Fibroblast of peridontal ligament (primary cell): ENCODE results near the gene THSD7A.
A peak's percentile ranks its signal among the peaks of the same experiment; 100 is the strongest.
"Not testable (repeated sequence)": the region's sequence is repeated elsewhere in the genome, so short reads cannot be mapped to it uniquely, and the experiment has no call there.

ENCODE experiments used
- DNase-seq: peaks from one replicate; pipeline ENCODE4 v3.0.0-alpha.2; 2010; ENCODE audit errors: extremely low read depth

Gene THSD7A

GRCh38 chr7:11587048-11587447 is 244.9 kb downstream of the THSD7A start:
- DNase-seq, result no peak

GRCh38 chr7:11584406-11585031 is 247.5 kb downstream of the THSD7A start:
- DNase-seq, result no peak

- no peak for DNase-seq
Measured at GRCh38 chr7:11579141-11579540, 252.9 kb downstream of the THSD7A start.

GRCh38 chr7:11576310-11576709 is 255.7 kb downstream of the THSD7A start:
- DNase-seq, result no peak

DNA sequence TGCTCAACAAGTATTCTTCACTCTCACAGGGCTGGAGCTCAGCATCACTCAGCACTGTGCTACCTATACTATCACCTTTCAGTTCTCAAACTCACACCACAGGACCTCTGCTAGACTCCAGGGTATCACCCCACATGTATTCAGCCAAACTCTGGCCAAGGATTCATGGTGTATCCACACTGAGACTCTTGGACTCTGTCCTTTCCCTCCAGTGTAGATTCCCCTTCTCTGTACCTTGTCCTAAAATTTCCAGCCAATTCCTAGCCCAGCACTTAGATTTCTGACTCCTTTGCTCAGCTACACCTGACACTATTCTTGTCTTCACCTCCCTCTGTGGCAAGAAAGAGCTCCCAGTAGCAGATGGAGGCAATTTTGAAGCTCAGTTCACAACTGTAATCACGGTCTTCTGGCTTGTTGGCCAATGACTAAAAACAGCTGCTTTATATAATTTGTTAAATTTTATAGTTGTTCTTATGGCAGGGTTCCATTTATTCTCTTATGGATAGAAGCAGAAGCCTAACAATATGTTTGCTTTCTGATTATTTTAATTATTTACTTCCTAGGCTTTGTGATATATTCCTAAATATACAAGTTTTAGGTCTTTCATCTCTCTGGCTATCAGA is 258.8 kb downstream of the THSD7A start:
- DNase-seq, result no peak

DNA sequence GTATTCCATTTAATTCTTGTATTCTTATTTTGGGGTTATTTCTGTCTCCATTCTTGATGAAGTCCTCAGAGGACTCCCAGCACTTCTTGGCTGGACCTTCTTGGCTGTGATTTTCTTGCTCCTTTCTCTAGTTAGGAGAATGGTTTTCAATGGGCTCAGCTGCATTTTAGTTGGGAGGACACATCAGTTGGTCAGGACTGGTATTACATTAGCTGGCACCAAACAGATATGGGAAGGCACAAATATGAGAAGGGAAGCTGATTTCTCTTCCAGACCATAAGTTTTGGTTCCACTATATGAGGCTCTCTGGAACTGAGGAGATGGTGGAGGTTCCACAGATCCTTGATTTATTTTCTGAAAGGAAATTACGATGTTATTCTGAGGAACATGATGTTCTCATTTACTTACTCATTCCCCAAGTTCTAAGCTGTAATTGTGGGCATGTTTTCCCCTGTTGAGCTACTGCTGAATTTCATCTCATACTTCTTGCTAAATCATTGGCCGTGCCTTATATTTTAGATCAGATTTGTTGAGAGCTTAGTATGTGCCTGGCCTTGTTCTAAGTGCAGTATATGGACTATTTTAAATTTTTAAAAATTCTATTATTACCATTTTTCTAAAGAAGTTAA is 261.0 kb downstream of the THSD7A start:
- DNase-seq, result no peak

DNA sequence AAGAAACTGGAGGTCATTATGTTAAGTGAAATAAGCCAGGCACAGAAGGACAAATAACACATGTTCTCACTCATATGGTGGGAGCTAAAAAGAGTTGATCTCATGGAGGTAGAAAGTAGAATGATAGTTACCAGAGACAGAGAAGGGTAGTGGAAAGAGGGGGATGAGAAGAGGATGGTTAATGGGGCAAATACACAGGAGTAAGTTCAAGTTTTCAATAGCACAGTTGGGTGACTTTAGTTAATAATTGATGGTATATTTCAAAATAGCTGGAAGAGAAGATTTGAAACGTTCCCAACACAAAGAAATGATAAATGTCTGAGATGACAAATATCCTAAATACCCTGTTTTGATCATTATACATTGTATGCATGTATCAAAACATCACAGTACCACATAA is 261.8 kb downstream of the THSD7A start:
- DNase-seq, result no peak

DNA sequence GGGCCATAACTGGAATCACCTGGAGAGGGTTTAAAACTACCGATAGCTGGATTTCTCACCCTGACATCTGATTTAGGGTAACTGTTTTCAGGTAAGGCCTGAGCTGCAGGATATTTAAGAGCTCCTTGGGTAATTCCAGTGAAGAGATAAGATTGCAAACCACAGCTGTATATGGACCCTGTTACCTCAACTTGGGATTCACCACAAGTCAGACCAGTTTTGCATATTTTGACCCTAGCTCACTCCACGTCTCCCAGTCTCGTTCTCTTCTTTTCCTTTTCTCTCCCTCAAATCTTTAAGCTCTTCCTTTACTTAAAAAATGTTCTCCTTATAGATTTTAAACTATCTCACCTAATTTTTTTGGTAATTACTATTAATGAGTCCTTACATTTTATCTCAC is 264.4 kb downstream of the THSD7A start:
- DNase-seq, result no peak

- no peak for DNase-seq
Measured at GRCh38 chr7:11557627-11558026, 274.4 kb downstream of the THSD7A start.

GRCh38 chr7:11552676-11553296 is 279.2 kb downstream of the THSD7A start:
- no peak for DNase-seq

- no peak for DNase-seq
Measured at GRCh38 chr7:11551470-11551869, 280.5 kb downstream of the THSD7A start.

- DNase-seq, result no peak
Measured at GRCh38 chr7:11548532-11548931, 283.5 kb downstream of the THSD7A start.

GRCh38 chr7:11541330-11541729 is 290.7 kb downstream of the THSD7A start:
- DNase-seq, result no peak

DNA sequence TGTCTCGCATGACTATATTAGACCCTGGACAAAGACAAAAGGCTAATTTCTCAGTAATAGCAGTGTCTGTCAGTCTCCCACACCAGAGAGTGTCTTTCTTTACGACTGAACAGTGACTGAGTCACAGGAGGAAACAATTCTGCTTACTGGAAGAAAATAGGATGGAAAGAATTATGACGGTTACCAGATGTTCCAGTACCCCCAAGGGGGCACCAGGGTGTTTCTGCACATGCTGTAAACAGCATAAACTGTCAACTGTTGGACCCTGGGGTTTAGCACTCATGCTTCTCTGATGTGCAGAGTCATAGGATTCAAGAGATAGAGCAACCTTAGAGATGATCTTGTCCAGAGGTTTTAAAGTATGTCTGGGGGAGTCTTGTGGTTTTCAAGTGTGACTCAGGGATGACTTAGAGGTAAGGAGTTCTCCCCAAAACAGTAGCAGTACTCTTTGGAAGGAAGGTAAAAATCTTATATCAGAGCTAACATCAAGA is 291.7 kb downstream of the THSD7A start:
- DNase-seq, result peak; percentile 1

GRCh38 chr7:11539853-11540252 is 292.1 kb downstream of the THSD7A start:
- no peak for DNase-seq

GRCh38 chr7:11538751-11539299 is 293.2 kb downstream of the THSD7A start:
- no peak for DNase-seq

GRCh38 chr7:11533229-11533820 is 298.7 kb downstream of the THSD7A start:
- DNase-seq, result no peak

- no peak for DNase-seq
Measured at GRCh38 chr7:11529382-11529781, 302.6 kb downstream of the THSD7A start.

GRCh38 chr7:11527707-11528106 is 304.3 kb downstream of the THSD7A start:
- DNase-seq, result no peak

GRCh38 chr7:11524476-11525397 is 307.3 kb downstream of the THSD7A start:
- DNase-seq, result no peak

- DNase-seq, result not testable (repeated sequence)
Measured at GRCh38 chr7:11521964-11522499, 310.0 kb downstream of the THSD7A start.
